GM12801 (cell line): Measurements from ENCODE around the gene SEMA4G.

ENCODE experiments used
- CTCF ChIP-seq: IDR thresholded peaks from one replicate; pipeline ENCODE4 v1.5.1; 2011; ENCODE audit warnings: control low read depth; ENCODE audit not compliant: insufficient read length; ENCODE audit errors: extremely low read depth

SEMA4G gene

DNA sequence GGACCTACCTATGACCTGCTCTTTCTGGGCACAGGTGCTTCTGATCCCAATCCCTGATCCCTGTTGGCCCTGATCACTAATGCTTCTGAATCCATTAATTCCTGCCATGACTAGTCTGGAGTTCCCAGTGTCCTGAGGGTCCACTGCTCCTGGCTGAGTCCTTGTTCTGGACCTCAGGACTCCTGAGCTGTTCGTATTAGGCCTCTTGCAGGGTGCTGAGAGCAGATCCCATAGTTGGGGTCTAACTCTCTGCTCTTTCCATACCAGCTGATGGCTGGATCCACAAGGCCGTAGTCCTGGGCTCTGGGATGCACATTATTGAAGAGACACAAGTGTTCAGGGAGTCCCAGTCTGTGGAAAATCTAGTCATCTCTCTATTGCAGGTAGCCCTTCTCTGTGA, 11.0 kb downstream of the SEMA4G start:
- no peak for TF ChIP-seq CTCF

- TF ChIP-seq CTCF, result no peak
Observed at GRCh38 chr10:100980711-100981110, 11.4 kb downstream of the SEMA4G start.

DNA sequence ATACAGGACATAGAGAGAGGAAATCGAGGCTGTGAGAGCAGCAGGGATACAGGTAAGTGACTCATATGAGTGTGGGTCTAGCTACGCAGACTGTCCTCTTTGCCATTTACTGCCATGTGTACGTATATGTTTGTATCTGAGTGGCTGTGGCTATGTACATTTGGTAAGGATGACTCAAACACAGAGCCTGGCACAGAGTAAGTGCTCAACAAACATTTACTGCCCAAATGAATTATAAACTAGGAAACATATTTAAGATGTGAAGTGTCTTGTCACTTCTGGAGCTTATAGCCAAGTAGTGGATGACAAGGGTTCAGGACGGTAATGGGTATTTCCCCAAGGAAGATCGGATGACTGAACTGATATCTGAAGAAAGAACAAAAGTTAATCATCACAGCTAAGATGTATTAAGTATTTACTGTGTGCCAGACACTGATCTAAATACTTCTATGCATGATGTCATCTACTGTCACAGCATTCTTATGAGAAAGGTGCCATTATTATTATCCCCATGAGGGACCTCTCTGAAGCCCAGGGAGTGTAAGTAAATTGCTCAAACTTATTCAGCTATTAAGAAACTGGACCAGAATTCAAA, 12.0 kb downstream of the SEMA4G start:
- no peak for TF ChIP-seq CTCF

DNA sequence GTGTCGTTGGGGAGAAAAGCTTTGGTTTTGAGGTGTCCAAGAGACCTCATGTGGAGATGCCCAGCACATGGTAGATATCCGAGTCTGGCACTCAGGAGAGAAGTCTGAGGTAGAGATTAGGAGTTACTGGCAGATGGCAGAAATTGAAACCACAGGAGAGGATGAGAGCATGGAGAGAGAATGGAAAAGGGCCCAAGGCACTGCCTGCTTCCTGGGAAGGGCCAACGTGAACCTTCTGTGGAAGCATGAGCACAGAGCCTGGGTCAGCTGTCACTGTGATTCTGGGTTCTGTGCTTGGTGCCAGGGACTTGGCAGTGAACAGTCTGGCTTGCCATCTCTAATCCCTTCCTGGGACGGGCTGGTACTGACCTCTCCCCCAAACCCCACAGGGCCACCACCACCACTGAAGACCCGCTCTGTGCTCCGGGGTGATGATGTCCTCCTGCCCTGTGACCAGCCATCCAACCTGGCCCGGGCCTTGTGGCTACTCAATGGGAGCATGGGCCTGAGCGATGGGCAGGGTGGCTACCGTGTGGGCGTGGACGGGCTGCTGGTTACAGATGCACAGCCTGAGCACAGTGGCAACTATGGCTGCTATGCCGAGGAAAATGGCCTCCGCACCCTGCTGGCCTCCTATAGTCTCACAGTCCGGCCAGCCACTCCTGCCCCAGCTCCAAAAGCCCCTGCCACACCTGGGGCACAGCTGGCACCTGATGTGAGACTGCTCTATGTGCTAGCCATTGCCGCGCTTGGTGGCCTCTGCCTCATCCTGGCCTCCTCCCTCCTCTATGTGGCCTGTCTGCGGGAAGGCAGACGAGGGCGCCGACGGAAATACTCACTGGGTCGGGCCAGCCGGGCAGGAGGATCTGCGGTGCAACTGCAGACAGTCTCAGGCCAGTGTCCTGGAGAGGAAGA, 13.9 kb downstream of the SEMA4G start:
- no peak for TF ChIP-seq CTCF

- no peak for TF ChIP-seq CTCF
Observed at GRCh38 chr10:100983868-100984671, 14.8 kb downstream of the SEMA4G start.

- no peak for TF ChIP-seq CTCF
Observed at GRCh38 chr10:100984672-100985177, 15.4 kb downstream of the SEMA4G start.

DNA sequence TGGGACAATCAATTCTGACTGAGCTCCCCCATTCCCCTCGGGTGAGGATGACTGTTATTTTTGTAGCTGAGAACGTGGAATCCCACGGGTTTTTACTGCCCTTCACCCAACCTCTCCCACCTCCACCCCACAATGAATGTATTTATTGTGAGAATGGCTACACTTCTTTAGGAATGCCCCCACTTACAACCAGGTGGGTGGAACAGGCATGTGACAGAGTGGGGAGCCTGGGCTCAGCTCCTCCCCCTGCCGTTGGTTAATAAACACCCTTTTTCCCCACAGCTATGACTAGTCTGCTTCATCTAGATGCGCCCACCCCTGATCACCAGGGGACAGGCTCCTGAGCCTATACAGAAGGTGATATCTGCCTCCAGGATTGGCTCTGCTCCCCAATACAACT, 16.0 kb downstream of the SEMA4G start:
- TF ChIP-seq CTCF, result no peak
